Measurements from ENCODE around the gene TOMM40.

Gene TOMM40

GRCh38 chr19:44865196-44865767 is 25.8 kb upstream of the TOMM40 start:
- TF ChIP-seq CTCF (conservative IDR thresholded peaks at IDR 0.05): no peak
- TF ChIP-seq ZFX (IDR thresholded peaks at IDR 0.05): no peak
- no peak overlapping the region for H3K27ac ChIP-seq

GRCh38 chr19:44866664-44867063 is 24.4 kb upstream of the TOMM40 start:
- no peak overlapping the region for H3K27ac ChIP-seq
- TF ChIP-seq CTCF (conservative IDR thresholded peaks at IDR 0.05): no peak
- no peak for TF ChIP-seq ZFX (IDR thresholded peaks at IDR 0.05)

GRCh38 chr19:44867578-44867977 is 23.5 kb upstream of the TOMM40 start:
- TF ChIP-seq ZFX (IDR thresholded peaks at IDR 0.05) (no peak), CTCF (conservative IDR thresholded peaks at IDR 0.05) (no peak)
- no peak overlapping the region for H3K27ac ChIP-seq

GRCh38 chr19:44869733-44870470 is 21.2 kb upstream of the TOMM40 start:
- no peak overlapping the region for H3K27ac ChIP-seq
- TF ChIP-seq CTCF (conservative IDR thresholded peaks at IDR 0.05): no peak
- TF ChIP-seq ZFX (IDR thresholded peaks at IDR 0.05): no peak

GRCh38 chr19:44871809-44872208 is 19.2 kb upstream of the TOMM40 start:
- no peak overlapping the region for H3K27ac ChIP-seq
- no peak for TF ChIP-seq CTCF (conservative IDR thresholded peaks at IDR 0.05)
- no peak for TF ChIP-seq ZFX (IDR thresholded peaks at IDR 0.05)

- TF ChIP-seq ZFX (IDR thresholded peaks at IDR 0.05): no peak
- TF ChIP-seq CTCF (conservative IDR thresholded peaks at IDR 0.05): no peak
These were observed 18.4 kb upstream of the TOMM40 start for GRCh38 chr19:44872661-44873060.

GRCh38 chr19:44874317-44874716 is 16.7 kb upstream of the TOMM40 start:
- TF ChIP-seq CTCF (conservative IDR thresholded peaks at IDR 0.05) (no peak), ZFX (IDR thresholded peaks at IDR 0.05) (no peak)
- no peak overlapping the region for H3K27ac ChIP-seq

More at GRCh38 chr19:44872661-44873060, 18.4 kb upstream of the TOMM40 start:
- H3K27ac ChIP-seq: no peak overlapping the region
